ENCODE data around the gene TMEM272.

Gene TMEM272

GRCh38 chr13:51780099-51780498, 64.9 kb downstream of the TMEM272 start:
- ATAC-seq, result no peak
- TF ChIP-seq ZNF8 (CRISPR knock-in tag; IDR thresholded peaks at IDR 0.05) (no peak), TOX (CRISPR knock-in tag; IDR thresholded peaks at IDR 0.05; ENCODE audit: borderline replicate concordance) (no peak), TSHZ2 (CRISPR knock-in tag; IDR thresholded peaks at IDR 0.05) (no peak), ZC3H10 (CRISPR knock-in tag; IDR thresholded peaks at IDR 0.05) (no peak)

- ATAC-seq, result no peak
- TF ChIP-seq ESRRG (CRISPR knock-in tag; IDR thresholded peaks at IDR 0.05) (no peak), ZFP30 (CRISPR knock-in tag; IDR thresholded peaks at IDR 0.05) (no peak), ZFP3 (CRISPR knock-in tag; IDR thresholded peaks at IDR 0.05) (no peak), POU6F1 (CRISPR knock-in tag; IDR thresholded peaks at IDR 0.05; ENCODE audit: borderline replicate concordance, low read depth) (no peak), TCF4 (CRISPR knock-in tag; IDR thresholded peaks at IDR 0.05; ENCODE audit: borderline replicate concordance) (no peak), TOX (CRISPR knock-in tag; IDR thresholded peaks at IDR 0.05; ENCODE audit: borderline replicate concordance) (no peak), ARNTL (CRISPR knock-in tag; IDR thresholded peaks at IDR 0.05; ENCODE audit: borderline replicate concordance, low read depth) (no peak), PATZ1 (CRISPR knock-in tag; IDR thresholded peaks at IDR 0.05; ENCODE audit: borderline replicate concordance) (no peak), SNAI2 (CRISPR knock-in tag; IDR thresholded peaks at IDR 0.05) (no peak), ZC3H10 (CRISPR knock-in tag; IDR thresholded peaks at IDR 0.05) (no peak), CREB5 (CRISPR knock-in tag; IDR thresholded peaks at IDR 0.05; ENCODE audit: low read depth) (no peak), RARB (CRISPR knock-in tag; IDR thresholded peaks at IDR 0.05) (no peak)
Measured at GRCh38 chr13:51778392-51778791, 66.6 kb downstream of the TMEM272 start.

- ATAC-seq, result no peak
- TF ChIP-seq RARB (CRISPR knock-in tag; IDR thresholded peaks at IDR 0.05) (no peak), PPARA (CRISPR knock-in tag; IDR thresholded peaks at IDR 0.05; ENCODE audit: borderline replicate concordance) (no peak), CSDC2 (CRISPR knock-in tag; IDR thresholded peaks at IDR 0.05) (no peak), POU6F1 (CRISPR knock-in tag; IDR thresholded peaks at IDR 0.05; ENCODE audit: borderline replicate concordance, low read depth) (no peak), GLIS3 (CRISPR knock-in tag; IDR thresholded peaks at IDR 0.05) (no peak), ZNF565 (CRISPR knock-in tag; conservative IDR thresholded peaks at IDR 0.05; ENCODE audit: low read depth) (no peak), ZNF70 (CRISPR knock-in tag; IDR thresholded peaks at IDR 0.05) (no peak), ARNTL (CRISPR knock-in tag; IDR thresholded peaks at IDR 0.05; ENCODE audit: borderline replicate concordance, low read depth) (no peak), CREB5 (CRISPR knock-in tag; IDR thresholded peaks at IDR 0.05; ENCODE audit: low read depth) (no peak), TSHZ2 (CRISPR knock-in tag; IDR thresholded peaks at IDR 0.05) (no peak), ZFP3 (CRISPR knock-in tag; IDR thresholded peaks at IDR 0.05) (no peak), TCF4 (CRISPR knock-in tag; IDR thresholded peaks at IDR 0.05; ENCODE audit: borderline replicate concordance) (no peak), PATZ1 (CRISPR knock-in tag; IDR thresholded peaks at IDR 0.05; ENCODE audit: borderline replicate concordance) (no peak), SNAI2 (CRISPR knock-in tag; IDR thresholded peaks at IDR 0.05) (no peak)
Measured at GRCh38 chr13:51777921-51778320, 67.1 kb downstream of the TMEM272 start.
